ENCODE results near the gene SEC24B. TPM values are rescaled to one million over a fixed set of nuclear protein-coding genes. Genes with fewer than 3 reads are reported as not detected.

Gene SEC24B
- total RNA-seq, 1 experiment from 2014 or later = 39.3 TPM

- no peaks in the 10 kb centered on the region for H3K9me3 ChIP-seq (ENCODE audit: low read depth, low read length, poor library complexity, severe bottlenecking)
- DNase-seq (ENCODE audit: low spot score) = peak; percentile 61
- no peak overlapping the region for H3K27ac ChIP-seq (ENCODE audit: low read depth, low read length, poor library complexity, severe bottlenecking)
- no peaks in the 10 kb centered on the region for H3K27me3 ChIP-seq (replicated peaks; ENCODE audit: insufficient read depth, low read depth, low read length, poor library complexity)
- CTCF ChIA-PET = no interaction called here
- intact Hi-C loops (cut with micrococcal nuclease; ENCODE audit: unreplicated experiment) = no loop called here
- peaks cover 19% of the 10 kb centered on the region for H3K4me1 ChIP-seq (ENCODE audit: insufficient read depth, low read length, poor library complexity, severe bottlenecking)
- TF ChIP-seq, protein P1, sequence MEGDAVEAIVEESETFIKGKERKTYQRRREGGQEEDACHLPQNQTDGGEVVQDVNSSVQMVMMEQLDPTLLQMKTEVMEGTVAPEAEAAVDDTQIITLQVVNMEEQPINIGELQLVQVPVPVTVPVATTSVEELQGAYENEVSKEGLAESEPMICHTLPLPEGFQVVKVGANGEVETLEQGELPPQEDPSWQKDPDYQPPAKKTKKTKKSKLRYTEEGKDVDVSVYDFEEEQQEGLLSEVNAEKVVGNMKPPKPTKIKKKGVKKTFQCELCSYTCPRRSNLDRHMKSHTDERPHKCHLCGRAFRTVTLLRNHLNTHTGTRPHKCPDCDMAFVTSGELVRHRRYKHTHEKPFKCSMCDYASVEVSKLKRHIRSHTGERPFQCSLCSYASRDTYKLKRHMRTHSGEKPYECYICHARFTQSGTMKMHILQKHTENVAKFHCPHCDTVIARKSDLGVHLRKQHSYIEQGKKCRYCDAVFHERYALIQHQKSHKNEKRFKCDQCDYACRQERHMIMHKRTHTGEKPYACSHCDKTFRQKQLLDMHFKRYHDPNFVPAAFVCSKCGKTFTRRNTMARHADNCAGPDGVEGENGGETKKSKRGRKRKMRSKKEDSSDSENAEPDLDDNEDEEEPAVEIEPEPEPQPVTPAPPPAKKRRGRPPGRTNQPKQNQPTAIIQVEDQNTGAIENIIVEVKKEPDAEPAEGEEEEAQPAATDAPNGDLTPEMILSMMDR (conservative IDR thresholded peaks at IDR 0.05; ENCODE audit: low read depth, low read length) = no peak
- no peak for TF ChIP-seq EZH2 (IDR thresholded peaks at IDR 0.05; ENCODE audit: borderline replicate concordance, low read depth, low read length, poor library complexity, severe bottlenecking)
- POLR2A ChIA-PET (ENCODE audit: low non-redundant PET) = interaction anchor here (0.6 kb wide), 1 partner anchor 9 kb away, joined by 3 read pairs; no protein-coding TSS in a partner anchor
- H3K4me3 ChIP-seq (ENCODE audit: low read depth, low read length, poor library complexity, severe bottlenecking) = no peak overlapping the region
- H3K36me3 ChIP-seq (ENCODE audit: insufficient read depth, low read length, poor library complexity, severe bottlenecking) = no peaks in the 10 kb centered on the region
- no TSS peak for BruUV-seq (replicated peaks)
These were observed 21.7 kb upstream of the SEC24B start for GRCh38 chr4:109411964-109412363.

GRCh38 chr4:109412776-109413175, 20.8 kb upstream of the SEC24B start:
- ChIA-PET CTCF (no interaction called here), POLR2A (ENCODE audit: low non-redundant PET) (no interaction called here)
- Histone ChIP-seq H3K4me1 (ENCODE audit: insufficient read depth, low read length, poor library complexity, severe bottlenecking) (peaks cover 15% of the 10 kb centered on the region), H3K4me3 (ENCODE audit: low read depth, low read length, poor library complexity, severe bottlenecking) (no peak overlapping the region), H3K36me3 (ENCODE audit: insufficient read depth, low read length, poor library complexity, severe bottlenecking) (no peaks in the 10 kb centered on the region), H3K27ac (ENCODE audit: low read depth, low read length, poor library complexity, severe bottlenecking) (no peak overlapping the region), H3K27me3 (replicated peaks; ENCODE audit: insufficient read depth, low read depth, low read length, poor library complexity) (no peaks in the 10 kb centered on the region), H3K9me3 (ENCODE audit: low read depth, low read length, poor library complexity, severe bottlenecking) (no peaks in the 10 kb centered on the region)
- TF ChIP-seq EZH2 (IDR thresholded peaks at IDR 0.05; ENCODE audit: borderline replicate concordance, low read depth, low read length, poor library complexity, severe bottlenecking) = no peak
- TF ChIP-seq, protein P1 (conservative IDR thresholded peaks at IDR 0.05; ENCODE audit: low read depth, low read length) = no peak
- BruUV-seq (replicated peaks) = no TSS peak
- intact Hi-C loops (cut with micrococcal nuclease; ENCODE audit: unreplicated experiment) = no loop called here
- no peak for DNase-seq (ENCODE audit: low spot score)

DNA sequence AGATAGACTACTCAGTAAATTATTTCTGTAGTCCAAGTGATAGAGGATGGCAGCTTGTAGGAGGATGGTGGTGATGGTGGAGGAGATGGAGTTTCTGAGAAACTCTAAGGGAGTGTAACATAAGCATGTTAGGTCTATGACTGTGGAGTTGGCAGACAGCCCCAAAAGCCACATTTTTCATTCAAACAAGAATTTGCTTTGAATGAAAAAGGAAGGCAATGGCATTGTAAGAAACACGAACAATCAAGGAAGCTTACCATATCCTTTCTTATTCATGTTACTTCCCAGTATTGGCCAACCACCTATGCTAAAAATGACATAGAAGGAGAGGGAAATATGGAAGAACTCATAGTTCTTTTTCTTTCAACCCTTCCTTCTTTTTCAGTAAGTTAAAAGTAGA, 18.7 kb upstream of the SEC24B start:
- CTCF ChIA-PET = no interaction called here
- intact Hi-C loops (cut with micrococcal nuclease; ENCODE audit: unreplicated experiment) = no loop called here
- no peak overlapping the region for H3K4me3 ChIP-seq (ENCODE audit: low read depth, low read length, poor library complexity, severe bottlenecking)

More for the DNA sequence above, 18.7 kb upstream of the SEC24B start:
- Histone ChIP-seq H3K4me1 (ENCODE audit: insufficient read depth, low read length, poor library complexity, severe bottlenecking) (peaks cover 24% of the 10 kb centered on the region), H3K27me3 (replicated peaks; ENCODE audit: insufficient read depth, low read depth, low read length, poor library complexity) (no peaks in the 10 kb centered on the region), H3K9me3 (ENCODE audit: low read depth, low read length, poor library complexity, severe bottlenecking) (no peaks in the 10 kb centered on the region), H3K27ac (ENCODE audit: low read depth, low read length, poor library complexity, severe bottlenecking) (no peak overlapping the region), H3K36me3 (ENCODE audit: insufficient read depth, low read length, poor library complexity, severe bottlenecking) (no peaks in the 10 kb centered on the region)
- DNase-seq (ENCODE audit: low spot score) = no peak
- TF ChIP-seq, protein P1 (conservative IDR thresholded peaks at IDR 0.05; ENCODE audit: low read depth, low read length) = no peak
- TF ChIP-seq EZH2 (IDR thresholded peaks at IDR 0.05; ENCODE audit: borderline replicate concordance, low read depth, low read length, poor library complexity, severe bottlenecking) = no peak
- POLR2A ChIA-PET (ENCODE audit: low non-redundant PET) = no interaction called here
- no TSS peak for BruUV-seq (replicated peaks)
